SH-SY5Y (cell line): Measurements from ENCODE around the gene UQCRHL.

Experiments
- GATA2 ChIP-seq: IDR thresholded peaks from 2 replicates; pipeline ENCODE4 v1.6.1; 2011; ENCODE audit warnings: mild to moderate bottlenecking, low read depth, low read length
- GATA3 ChIP-seq: IDR thresholded peaks from 2 replicates; pipeline ENCODE4 v1.6.1; 2011; ENCODE audit warnings: low read depth, mild to moderate bottlenecking, low read length, moderate library complexity

DNA sequence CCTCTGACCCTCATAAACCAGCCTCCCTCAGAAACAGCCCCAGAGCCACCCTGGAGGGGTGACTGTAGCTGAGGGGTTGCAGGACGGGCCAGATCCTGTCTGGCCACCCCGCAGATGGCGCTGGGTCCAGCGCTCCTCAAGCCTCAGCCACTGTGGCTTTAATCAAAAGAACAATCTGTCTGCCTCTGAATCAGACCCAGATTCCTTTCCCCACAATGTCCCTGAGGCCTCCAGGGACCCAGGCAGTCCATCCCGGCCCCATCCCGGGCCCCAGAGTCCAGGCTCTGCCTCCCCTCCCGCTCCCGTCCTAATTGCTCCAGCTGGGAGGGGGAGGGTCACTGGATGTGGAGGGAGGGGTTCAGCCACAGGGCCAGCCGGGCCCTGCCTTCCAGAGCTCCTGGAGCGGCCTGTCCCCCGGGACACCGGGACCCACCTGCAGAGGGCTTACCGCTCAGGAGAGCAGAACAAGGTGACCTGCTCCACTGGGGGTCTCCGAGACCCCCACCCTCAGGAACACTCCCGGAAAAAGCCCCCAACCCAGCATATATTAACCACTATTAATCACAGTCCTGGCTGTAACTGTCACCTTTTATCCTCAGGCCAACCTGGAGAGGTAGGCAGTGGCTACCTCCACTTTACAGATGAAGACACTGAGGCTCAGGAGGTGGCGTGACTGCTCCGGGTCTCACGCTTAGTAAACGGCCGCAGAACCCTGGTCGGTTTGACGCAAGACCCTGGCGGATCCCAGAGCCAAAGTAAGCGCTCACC is 49.7 kb downstream of the UQCRHL start:
- no peak; the same call in 1 of the 2 replicates for TF ChIP-seq GATA3
- peak; percentile 97 for TF ChIP-seq GATA2
